HG03108 (cell line): ENCODE measurements around the gene SCART1.
"Not testable (repeated sequence)": the region's sequence is repeated elsewhere in the genome, so short reads cannot be mapped to it uniquely, and the experiment has no call there.

Experiments used
- ATAC-seq: cut with Tn5 transposase; IDR thresholded peaks from one replicate; pipeline ENCODE4 v1.9.1; 2021; ENCODE audit warnings: moderate library complexity; ENCODE audit not compliant: unreplicated experiment

SCART1 gene

GRCh38 chr10:133431888-133432613 is 21.7 kb upstream of the SCART1 start:
- not testable (repeated sequence) for ATAC-seq

GRCh38 chr10:133432789-133433188 is 21.0 kb upstream of the SCART1 start:
- not testable (repeated sequence) for ATAC-seq

GRCh38 chr10:133438711-133439273 is 15.0 kb upstream of the SCART1 start:
- no peak for ATAC-seq

GRCh38 chr10:133439517-133440461 is 14.0 kb upstream of the SCART1 start:
- ATAC-seq: no peak

GRCh38 chr10:133440633-133441285 is 13.0 kb upstream of the SCART1 start:
- ATAC-seq: no peak

DNA sequence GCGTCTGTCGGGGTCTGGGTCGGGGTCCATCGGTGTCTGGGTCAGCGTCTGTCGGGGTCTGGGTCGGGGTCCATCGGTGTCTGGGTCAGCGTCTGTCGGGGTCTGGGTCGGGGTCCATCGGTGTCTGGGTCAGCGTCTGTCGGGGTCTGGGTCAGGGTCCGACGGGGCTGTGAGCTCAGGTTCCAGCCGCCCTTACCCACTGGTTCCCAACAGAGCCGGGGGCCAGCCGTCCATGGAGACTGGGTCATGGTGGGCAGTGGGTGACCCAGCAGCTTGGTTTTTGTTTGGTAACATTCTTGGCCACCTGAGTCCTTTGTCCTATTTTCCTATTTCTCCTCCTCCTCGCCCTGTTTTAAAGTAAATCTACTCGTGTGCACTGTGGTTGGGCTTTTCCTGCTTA is 12.4 kb upstream of the SCART1 start:
- ATAC-seq: not testable (repeated sequence)

- ATAC-seq: no peak
Observed at GRCh38 chr10:133441780-133442179, 12.0 kb upstream of the SCART1 start.

DNA sequence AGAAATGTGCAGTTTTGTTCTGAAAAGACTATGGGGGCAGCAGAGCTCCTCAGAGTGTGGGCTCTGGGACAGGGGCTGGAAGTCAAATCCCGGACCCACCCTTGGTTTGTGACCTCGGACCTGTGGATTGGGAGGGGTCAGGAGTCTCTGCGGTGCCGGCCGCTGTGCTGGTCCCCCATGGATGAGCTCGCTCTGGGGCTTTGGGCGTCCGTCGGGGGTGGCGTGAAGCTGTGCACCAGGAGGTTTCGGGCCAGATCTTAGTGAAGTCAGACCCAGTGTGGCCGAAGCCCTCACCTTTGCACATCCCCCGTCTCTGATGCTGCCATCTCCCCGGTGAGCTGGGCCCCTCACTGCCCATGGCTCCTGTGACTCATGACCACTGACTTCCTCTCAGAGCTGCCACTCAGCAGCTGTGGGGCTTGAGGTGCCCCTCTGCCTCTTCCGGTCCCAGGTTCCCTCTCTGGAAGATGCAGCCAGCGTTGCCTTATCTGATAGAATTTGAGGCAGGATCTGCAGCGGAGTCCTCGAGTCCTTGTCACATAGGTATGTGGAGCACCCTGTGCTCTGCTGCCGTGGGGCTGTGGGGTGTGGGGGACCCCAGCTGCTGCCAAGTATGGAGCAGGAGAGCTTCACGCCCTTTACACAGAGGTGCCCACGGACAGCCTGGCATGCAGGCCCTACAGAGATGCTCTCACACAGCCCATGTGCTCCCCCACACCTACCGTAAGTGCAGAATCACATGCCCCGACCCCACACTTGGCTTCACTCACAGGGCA is 11.4 kb upstream of the SCART1 start:
- ATAC-seq: no peak

DNA sequence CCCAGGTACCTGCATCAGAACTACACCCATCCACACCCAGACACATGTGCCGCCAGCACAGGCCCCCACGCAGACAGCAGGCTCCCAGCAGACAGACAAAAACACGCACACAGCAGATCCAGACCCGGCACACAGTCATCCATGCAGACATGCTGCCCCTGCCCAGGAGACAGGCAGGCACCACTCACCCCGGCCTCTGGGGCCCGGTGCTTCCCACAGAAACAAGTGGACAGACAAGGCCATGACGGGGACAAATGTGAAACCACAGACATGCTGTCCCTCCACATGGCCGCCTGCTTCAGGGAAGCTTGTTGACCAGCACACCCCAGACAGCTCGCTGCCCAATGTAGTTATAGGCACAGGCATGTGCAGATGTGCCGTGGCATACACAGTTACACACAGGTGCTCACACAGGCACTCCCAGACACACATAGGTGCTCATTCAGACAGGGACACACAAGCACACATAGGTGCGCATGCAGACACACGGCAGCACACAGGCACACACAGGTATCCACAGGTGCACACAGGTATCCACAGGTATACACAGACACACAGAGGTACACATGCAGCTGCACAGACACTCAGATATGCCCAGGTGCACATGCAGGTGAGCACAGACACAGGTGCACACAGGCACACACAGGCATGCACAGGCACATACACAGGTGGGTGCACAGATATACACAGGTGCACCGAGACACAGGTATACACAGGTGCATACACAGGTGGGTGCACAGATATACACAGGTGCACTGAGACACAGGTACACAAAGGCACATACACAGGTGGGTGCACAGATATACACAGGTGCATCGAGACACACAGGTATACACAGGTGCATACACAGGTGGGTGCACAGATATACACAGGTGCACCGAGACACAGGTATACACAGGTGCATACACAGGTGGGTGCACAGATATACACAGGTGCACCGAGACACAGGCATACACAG is 10.5 kb upstream of the SCART1 start:
- no peak for ATAC-seq

GRCh38 chr10:133444342-133445267 is 9.1 kb upstream of the SCART1 start:
- ATAC-seq: no peak

GRCh38 chr10:133445268-133445732 is 8.4 kb upstream of the SCART1 start:
- no peak for ATAC-seq

DNA sequence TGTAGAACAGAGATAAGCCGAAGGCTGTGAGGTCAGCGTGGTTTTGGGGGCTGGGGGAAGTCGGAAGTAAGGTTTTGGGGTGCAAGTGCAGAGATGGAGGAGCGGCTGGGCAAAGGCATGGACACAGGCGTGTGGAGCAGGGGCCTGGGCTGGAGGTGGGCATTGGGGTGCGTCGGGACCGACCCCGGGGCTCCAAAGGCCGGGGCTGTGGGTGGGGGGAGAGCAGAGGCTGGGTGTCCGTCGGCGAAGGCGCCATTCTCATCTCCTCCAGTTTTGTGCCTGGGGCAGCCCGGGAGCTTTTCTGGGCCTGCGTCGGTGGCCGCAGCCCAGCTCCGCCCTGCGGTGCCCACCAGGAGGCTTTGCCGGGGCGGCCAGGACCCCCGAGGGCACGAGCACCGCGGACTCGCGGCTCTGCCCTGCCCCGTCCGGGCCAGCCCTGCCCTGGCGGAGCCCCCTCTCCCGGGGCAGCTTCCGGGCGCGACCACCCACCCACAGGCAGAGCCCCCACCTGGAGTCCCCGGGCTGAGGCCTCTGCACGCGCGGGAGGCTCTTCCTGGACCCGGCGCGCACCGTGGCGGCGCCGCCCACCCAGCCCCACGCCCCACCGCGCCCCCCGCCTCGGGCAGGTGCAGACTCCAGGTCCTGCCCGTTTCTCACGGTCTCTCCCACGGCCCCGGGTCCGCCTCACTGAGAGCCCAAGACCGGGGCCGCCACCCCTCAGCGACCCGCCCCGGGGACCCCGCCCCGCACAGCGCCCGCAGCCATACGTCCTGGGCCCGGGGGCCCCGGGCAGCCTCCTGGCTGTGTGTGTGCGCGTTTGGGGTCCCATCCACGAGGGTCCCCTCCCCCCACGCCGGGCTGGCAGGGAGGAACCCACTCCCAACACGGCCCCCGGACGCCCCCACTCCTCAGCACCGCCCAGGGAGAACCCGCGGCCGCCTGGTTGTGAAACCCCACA is 7.7 kb upstream of the SCART1 start:
- ATAC-seq: no peak

DNA sequence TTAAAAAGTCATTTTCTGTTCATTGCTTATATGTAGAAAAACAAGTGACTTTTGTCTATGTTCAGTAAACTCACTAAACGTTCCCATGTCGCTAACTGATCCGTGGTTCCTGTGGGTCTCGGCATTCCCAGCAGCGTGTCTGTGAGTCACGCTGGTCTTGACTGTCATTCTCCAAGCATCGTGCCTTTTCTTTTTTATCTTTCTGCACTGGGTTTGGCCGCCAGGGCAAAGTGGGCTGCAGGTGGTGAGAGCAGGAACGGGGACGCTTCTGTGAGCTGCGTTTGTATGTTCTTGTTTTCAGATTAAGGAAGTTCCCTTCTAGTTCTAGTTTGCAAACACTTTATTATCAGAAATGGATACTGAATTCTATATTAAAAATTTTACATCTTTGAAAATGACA is 6.8 kb upstream of the SCART1 start:
- ATAC-seq: no peak

DNA sequence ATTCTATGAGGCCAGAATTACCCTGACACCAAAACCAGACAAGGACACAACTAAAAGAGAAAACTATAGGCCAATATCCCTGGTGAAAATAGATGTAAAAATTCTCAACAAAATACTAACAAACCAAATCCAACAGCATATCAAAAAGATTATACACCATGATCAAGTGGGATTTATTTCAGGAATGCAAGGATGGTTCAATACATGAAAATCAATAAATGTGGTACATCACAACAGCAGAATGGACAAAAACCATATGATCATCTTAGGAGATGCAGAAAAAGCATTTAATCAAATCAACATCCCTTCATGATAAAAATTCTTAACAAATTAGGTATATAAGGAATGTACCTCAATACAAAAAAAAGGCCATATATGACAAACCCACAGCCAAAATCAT is 5.6 kb upstream of the SCART1 start:
- ATAC-seq: no peak

DNA sequence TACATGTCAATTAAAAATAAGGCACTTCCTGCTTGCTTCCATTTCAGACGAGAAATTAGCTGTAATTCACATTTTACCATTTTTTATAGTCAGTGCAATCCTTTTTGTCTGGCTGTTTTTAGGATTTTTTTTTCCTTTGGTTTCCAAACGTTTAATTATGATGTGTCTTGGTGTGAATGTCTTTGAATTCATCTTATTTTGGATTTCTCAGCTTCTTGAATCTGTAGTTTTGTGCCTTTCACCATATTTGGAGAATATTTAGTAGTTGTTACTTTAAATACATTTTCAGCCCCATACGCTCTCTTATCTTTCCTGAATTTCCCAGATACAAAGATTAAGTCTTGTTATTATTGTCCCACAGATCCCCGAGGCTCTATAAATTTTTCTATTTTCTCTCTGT is 2.4 kb upstream of the SCART1 start:
- no peak for ATAC-seq

DNA sequence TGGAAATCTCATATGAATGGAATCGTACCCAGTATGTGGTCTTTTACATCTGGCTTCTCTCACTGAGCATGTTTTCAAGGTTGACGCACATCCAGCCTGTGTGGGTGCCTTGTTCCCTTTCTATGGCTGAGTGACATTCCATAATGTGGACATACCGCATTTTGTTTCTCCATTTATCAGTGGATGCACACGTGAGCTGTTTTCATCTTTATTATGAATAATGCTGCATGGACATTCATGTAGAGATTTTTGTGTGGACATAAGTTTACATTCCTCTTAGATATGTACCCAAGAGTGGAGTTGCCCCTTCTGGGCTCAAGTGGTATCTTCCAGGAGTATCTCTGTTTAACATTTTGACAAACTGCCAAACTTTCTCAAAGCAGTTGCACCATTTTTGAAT is 1.3 kb upstream of the SCART1 start:
- ATAC-seq: no peak
